HEK293T (cell line): ENCODE data around the gene SEMA3D.

Source experiments
- BHLHE40 ChIP-seq: fragments of 450-650 bp; IDR thresholded peaks from 2 replicates; pipeline ENCODE4 v1.6.1; 2016; ENCODE audit warnings: mild to moderate bottlenecking, moderate library complexity, borderline replicate concordance
- CTBP1 ChIP-seq: fragments of 450-650 bp; IDR thresholded peaks from 2 replicates; pipeline ENCODE4 v1.6.1; 2016; ENCODE audit warnings: borderline replicate concordance
- FOXM1 ChIP-seq: fragments of 450-650 bp; IDR thresholded peaks from 2 replicates; pipeline ENCODE4 v1.6.1; 2017; ENCODE audit warnings: mild to moderate bottlenecking, borderline replicate concordance
- HDGF ChIP-seq: fragments of 450-650 bp; IDR thresholded peaks from 2 replicates; pipeline ENCODE4 v1.6.1; 2017; ENCODE audit warnings: antibody characterized with exemption, borderline replicate concordance
- LEF1 ChIP-seq: fragments of 450-650 bp; IDR thresholded peaks from 2 replicates; pipeline ENCODE4 v1.6.1; 2017; ENCODE audit warnings: mild to moderate bottlenecking, borderline replicate concordance
- SP1 ChIP-seq: fragments of 450-650 bp; IDR thresholded peaks from 2 replicates; pipeline ENCODE4 v1.6.1; 2017
- SUZ12 ChIP-seq: fragments of 450-650 bp; IDR thresholded peaks from 2 replicates; pipeline ENCODE4 v1.6.1; 2016; ENCODE audit warnings: mild to moderate bottlenecking

GRCh38 chr7:85039196-85039923, 147.5 kb downstream of the SEMA3D start:
- TF ChIP-seq SUZ12 = no peak
- no peak for TF ChIP-seq FOXM1
- no peak for TF ChIP-seq HDGF
- TF ChIP-seq SP1 = no peak
- no peak for TF ChIP-seq CTBP1
- TF ChIP-seq LEF1 = no peak
- TF ChIP-seq BHLHE40 = no peak
